A549 (cell line): ENCODE results near the gene PLEKHA5. TPM values are rescaled to one million over a fixed set of nuclear protein-coding genes. Genes with fewer than 3 reads are reported as not detected.
"Not testable (repeated sequence)": the region's sequence is repeated elsewhere in the genome, so short reads cannot be mapped to it uniquely, and the experiment has no call there.

ENCODE experiments used
- ATAC-seq, 2 experiments: fragments of 200-7000 bp in 1 of 2; fragments of >200 bp in 1 of 2; cut with Nextera tagmentation in 1 of 2; cut with Tn5 transposase in 1 of 2; 3 replicates each; pipeline versions ENCODE4 v1.8.0 to v1.9.1; 2018 to 2020; ENCODE audit warnings: mild to moderate bottlenecking in 1 of 2, moderate library complexity in 1 of 2
- CTCF ChIA-PET: fragments of 300-600 bp; sonication (Branson Sonifier 250); formaldehyde crosslinking; extraction: SDS; loops from one replicate; lab custom pipeline; 2021; ENCODE audit warnings: antibody characterized with exemption, inconsistent platforms; lab: Yijun Ruan, JAX
- POLR2A ChIA-PET: fragments of 350-600 bp; formaldehyde crosslinking; extraction: SDS; loops from one replicate; lab custom pipeline; 2021; ENCODE audit warnings: antibody characterized with exemption, inconsistent platforms; lab: Yijun Ruan, JAX
- DNase-seq, 2 experiments: peaks; one replicate each; pipeline versions ENCODE4 v3.0.0 to v3.0.0-alpha.2; 2011 to 2016; ENCODE audit warnings: low read depth in 1 of 2, low spot score in 1 of 2
- FAIRE-seq: peaks from 2 replicates; lab custom pipeline; 2011; peaks lifted over from hg19 to GRCh38; lab: Jason Lieb, UNC
- H3K27ac ChIP-seq, 2 experiments: fragments of >200 bp; sonication (Bioruptor Twin); formaldehyde crosslinking; 3 replicates each; pipeline ENCODE4 v1.5.1; 2016 to 2017
- H3K4me1 ChIP-seq: fragments of >200 bp; sonication (Bioruptor Twin); formaldehyde crosslinking; 3 replicates; pipeline ENCODE4 v1.6.1; 2016
- H3K4me2 ChIP-seq: fragments of >200 bp; sonication (Bioruptor Twin); formaldehyde crosslinking; 3 replicates; pipeline ENCODE4 v1.6.1; 2016
- H3K4me3 ChIP-seq: fragments of >200 bp; sonication (Bioruptor Twin); formaldehyde crosslinking; 3 replicates; pipeline ENCODE4 v1.5.1; 2016
- H3K9me3 ChIP-seq: fragments of >200 bp; sonication (Bioruptor Twin); formaldehyde crosslinking; 3 replicates; pipeline ENCODE4 v1.6.1; 2016
- CHD4 ChIP-seq: fragments of 200-600 bp; sonication (generic); IDR thresholded peaks from 2 replicates; pipeline ENCODE4 v1.6.1; 2016; ENCODE audit warnings: antibody characterized with exemption, mild to moderate bottlenecking, borderline replicate concordance
- E2F6 ChIP-seq: IDR thresholded peaks from 2 replicates; pipeline ENCODE4 v1.6.1; 2012; ENCODE audit warnings: low read depth, borderline replicate concordance
- EHMT2 ChIP-seq: fragments of 200-600 bp; sonication (generic); IDR thresholded peaks from 2 replicates; pipeline ENCODE4 v1.6.1; 2016; ENCODE audit warnings: antibody characterized with exemption, low read depth, mild to moderate bottlenecking, moderate library complexity
- ELK1 ChIP-seq: fragments of 150-350 bp; IDR thresholded peaks from 2 replicates; pipeline ENCODE4 v1.6.1; 2014; ENCODE audit warnings: low read depth, mild to moderate bottlenecking, low read length
- FOSB ChIP-seq: fragments of 250-450 bp; sonication (Bioruptor Pico); IDR thresholded peaks from 2 replicates; pipeline ENCODE4 v1.5.0; 2020; ENCODE audit warnings: mild to moderate bottlenecking, moderate library complexity
- FOSL2 ChIP-seq, 2 experiments: fragments of 450-650 bp in 1 of 2; fragments of >200 bp in 1 of 2; sonication (Bioruptor Twin) in 1 of 2; formaldehyde crosslinking; IDR thresholded peaks; 2 replicates each; pipeline versions ENCODE4 v1.5.0 to v1.6.1; 2016 to 2020; ENCODE audit warnings: mild to moderate bottlenecking in 1 of 2, moderate library complexity in 1 of 2
- HES2 ChIP-seq: fragments of >200 bp; sonication (Bioruptor Twin); formaldehyde crosslinking; IDR thresholded peaks from 2 replicates; pipeline ENCODE4 v1.6.1; 2016
- HEYL ChIP-seq: fragments of 250-450 bp; sonication (Bioruptor Pico); IDR thresholded peaks from 2 replicates; pipeline ENCODE4 v1.8.0; 2021; ENCODE audit warnings: mild to moderate bottlenecking, moderate library complexity
- HOXB13 ChIP-seq: fragments of 250-450 bp; sonication (Bioruptor Pico); IDR thresholded peaks from 2 replicates; pipeline ENCODE4 v1.5.0; 2020; ENCODE audit warnings: low read depth, mild to moderate bottlenecking, moderate library complexity
- HOXB5 ChIP-seq: fragments of 250-450 bp; sonication (Bioruptor Pico); IDR thresholded peaks from 2 replicates; pipeline ENCODE4 v1.5.0; 2020; ENCODE audit warnings: mild to moderate bottlenecking, moderate library complexity
- JUNB ChIP-seq: fragments of >200 bp; sonication (Bioruptor Twin); formaldehyde crosslinking; IDR thresholded peaks from 2 replicates; pipeline ENCODE4 v1.6.1; 2016
- KDM1A ChIP-seq: fragments of 200-600 bp; sonication (generic); IDR thresholded peaks from 2 replicates; pipeline ENCODE4 v1.6.1; 2016; ENCODE audit warnings: low read depth, mild to moderate bottlenecking
- KDM5A ChIP-seq: fragments of 200-600 bp; sonication (generic); IDR thresholded peaks from 2 replicates; pipeline ENCODE4 v1.6.1; 2016; ENCODE audit warnings: antibody characterized with exemption, mild to moderate bottlenecking
- MAFK ChIP-seq: fragments of 450-650 bp; IDR thresholded peaks from 2 replicates; pipeline ENCODE4 v1.6.1; 2014; ENCODE audit not compliant: partially characterized antibody
- MAX ChIP-seq: IDR thresholded peaks from 2 replicates; pipeline ENCODE4 v1.6.1; 2012
- MAZ ChIP-seq: fragments of 150-350 bp; IDR thresholded peaks from 2 replicates; pipeline ENCODE4 v1.6.1; 2014; ENCODE audit warnings: antibody characterized with exemption, low read depth, low read length, borderline replicate concordance
- MYC ChIP-seq: IDR thresholded peaks from 2 replicates; pipeline ENCODE4 v1.6.1; 2012; ENCODE audit warnings: mild to moderate bottlenecking, inconsistent platforms, low read length, improper control_type of control experiment, borderline replicate concordance
- NFE2L2 ChIP-seq: fragments of 150-350 bp; conservative IDR thresholded peaks from 2 replicates; pipeline ENCODE4 v1.6.1; 2014; ENCODE audit warnings: low read length
- NPAS2 ChIP-seq: fragments of 250-450 bp; sonication (Bioruptor Pico); IDR thresholded peaks from 2 replicates; pipeline ENCODE4 v1.8.0; 2022; ENCODE audit warnings: mild to moderate bottlenecking, moderate library complexity, borderline replicate concordance
- NR3C1 ChIP-seq: fragments of >200 bp; sonication (Bioruptor Twin); formaldehyde crosslinking; IDR thresholded peaks from 3 replicates; pipeline ENCODE4 v1.6.1; 2017
- PBX3 ChIP-seq: IDR thresholded peaks from 2 replicates; pipeline ENCODE4 v1.6.1; 2012
- SREBF2 ChIP-seq: fragments of 450-650 bp; IDR thresholded peaks from 2 replicates; pipeline ENCODE4 v1.6.1; 2014; ENCODE audit warnings: mild to moderate bottlenecking, moderate library complexity
- ZSCAN20 ChIP-seq: fragments of 250-450 bp; sonication (Bioruptor Pico); IDR thresholded peaks from 2 replicates; pipeline ENCODE4 v1.8.0; 2022; ENCODE audit warnings: mild to moderate bottlenecking, moderate library complexity
- WGBS: methylation state at CpG from one replicate; pipeline ENCODE4 v1.1.6; 2017; ENCODE audit errors: missing lambda C conversion rate; 5-methylcytosine and 5-hydroxymethylcytosine counted together
- polyA plus RNA-seq, 4 experiments: library from polyadenylated mRNA; depleted of rRNA in 3 of 4; stranded (reverse); fragments of >200 nt; fragmentation: RNase III in 1 of 4; extraction: RNeasy Plus Mini Kit Qiagen cat#74134 plus additional on column Dnase treatment in 1 of 4; gene quantifications; 2 replicates in 3 of 4; 3 replicates in 1 of 4; pipeline ENCODE4 v1.2.3, GENCODE V29; 2011 to 2017

PLEKHA5 gene
- polyA plus RNA-seq, 2 of the 4 experiments (the other 2 are of a cell fraction): 7.6 to 13.2 TPM

- Histone ChIP-seq H3K9me3 (no peaks in the 10 kb centered on the region), H3K4me3 (no peak overlapping the region), H3K4me2 (no peak overlapping the region), H3K27ac (no peak overlapping the region), H3K4me1 (peaks cover 9% of the 10 kb centered on the region; the same call in 2 of the 3 replicates)
- ChIA-PET POLR2A (no interaction called here), CTCF (interaction anchor here (0.5 to 2.1 kb wide), 2 partner anchors 15 to 23 kb away, joined by 4 to 5 read pairs; no protein-coding TSS in a partner anchor)
- ATAC-seq (no peak), DNase-seq (no peak), FAIRE-seq (no peak)
- no peak for TF ChIP-seq FOSB (CRISPR knock-in tag)
- no peak for TF ChIP-seq HES2
- TF ChIP-seq HOXB13 (CRISPR knock-in tag): no peak
- TF ChIP-seq EHMT2: no peak
- TF ChIP-seq HOXB5 (CRISPR knock-in tag): no peak
- TF ChIP-seq ZSCAN20 (CRISPR knock-in tag): no peak
- TF ChIP-seq NPAS2 (CRISPR knock-in tag): no peak
- TF ChIP-seq HEYL (CRISPR knock-in tag): no peak
- no peak for TF ChIP-seq MYC
- TF ChIP-seq MAFK: no peak
- no peak for TF ChIP-seq JUNB
- no peak for TF ChIP-seq KDM1A
- TF ChIP-seq E2F6: no peak
- TF ChIP-seq ELK1: no peak
- TF ChIP-seq KDM5A: no peak
- no peak for TF ChIP-seq MAX
- TF ChIP-seq NFE2L2: no peak
- no peak for TF ChIP-seq NR3C1
- no peak for TF ChIP-seq PBX3
- TF ChIP-seq MAZ: no peak
- 69% methylated on average over 2 of the region's 2 CpGs for WGBS
Observed at GRCh38 chr12:19388131-19388549, 258.6 kb downstream of the PLEKHA5 start.

GRCh38 chr12:19390051-19390598 lies 260.6 kb downstream of the PLEKHA5 start:
- 81% methylated on average over 3 of the region's 3 CpGs for WGBS
- H3K4me3 ChIP-seq: no peak overlapping the region
- H3K4me1 ChIP-seq: peaks cover 9% of the 10 kb centered on the region; the same call in 2 of the 3 replicates
- no peak for FAIRE-seq
- H3K9me3 ChIP-seq: no peaks in the 10 kb centered on the region
- no peak for DNase-seq
- POLR2A ChIA-PET: no interaction called here
- H3K4me2 ChIP-seq: peak overlapping the region; percentile 32; the same call in 2 of the 3 replicates
- no peak overlapping the region for H3K27ac ChIP-seq
- CTCF ChIA-PET: interaction anchor here (0.5 to 0.7 kb wide), 2 partner anchors 13 to 37 kb away, joined by 3 read pairs; no protein-coding TSS in a partner anchor
- no peak for TF ChIP-seq CHD4
- no peak for TF ChIP-seq JUNB
- no peak for TF ChIP-seq FOSL2 (IDR thresholded peaks at IDR 0.05)
- 0 out of 2 replicates have a peak, but pooled peaks have one; percentile 12 for TF ChIP-seq FOSL2 (CRISPR knock-in tag; IDR thresholded peaks at IDR 0.05)
- TF ChIP-seq SREBF2: no peak
- no peak for ATAC-seq

GRCh38 chr12:19392644-19393043 lies 263.1 kb downstream of the PLEKHA5 start:
- CTCF ChIA-PET, H3K4me2 ChIP-seq, DNase-seq, FAIRE-seq, H3K4me3 ChIP-seq, ATAC-seq, POLR2A ChIA-PET, H3K27ac ChIP-seq, H3K9me3 ChIP-seq: not testable (repeated sequence)
- peaks cover 14% of the 10 kb centered on the region; the same call in 2 of the 3 replicates for H3K4me1 ChIP-seq
- WGBS: 87% methylated on average over 8 of the region's 8 CpGs
